K562 (cell line): ENCODE results near the gene RGS5. TPM values are rescaled to one million over a fixed set of nuclear protein-coding genes. Genes with fewer than 3 reads are reported as not detected.

Experiments used
- ATAC-seq: fragments of 200-7000 bp; cut with Tn5 transposase; 3 replicates; pipeline ENCODE4 v1.9.1; 2020; ENCODE audit warnings: moderate library complexity
- BruUV-seq: library from RNA; stranded (reverse); fragments of 400-500 nt; replicated peaks from 2 replicates; lab custom pipeline; 2021; lab: Mats Ljungman, UMichigan
- CTCF ChIA-PET: fragments of 300-600 bp; formaldehyde crosslinking; extraction: SDS; loops from one replicate; lab custom pipeline; 2021; ENCODE audit warnings: low intra/inter-chr PET ratio; lab: Yijun Ruan, JAX
- POLR2A ChIA-PET: fragments of 300-600, 350-650 bp; sonication (Branson Sonifier 250); formaldehyde crosslinking; extraction: SDS; loops from one replicate; lab custom pipeline; 2021; ENCODE audit warnings: antibody characterized with exemption, inconsistent platforms; lab: Yijun Ruan, JAX
- DNase-seq, 4 experiments: peaks; one replicate each; pipeline versions ENCODE4 v3.0.0 to v3.0.0-alpha.2; 2011 to 2018; ENCODE audit warnings: low spot score in 3 of 4, mixed read lengths in 3 of 4; ENCODE audit errors: extremely low read depth in 1 of 4
- FAIRE-seq: peaks from 2 replicates; lab custom pipeline; 2011; peaks lifted over from hg19 to GRCh38; lab: Jason Lieb, UNC
- H2AFZ ChIP-seq: 2 replicates; pipeline ENCODE4 v1.6.0; 2011; ENCODE audit warnings: low read depth, low read length, control low read depth, inconsistent platforms
- H3K27ac ChIP-seq: fragments of 200-600 bp; 3 replicates; pipeline ENCODE4 v1.8.0; 2011; ENCODE audit warnings: low read depth, mild to moderate bottlenecking, control low read depth, inconsistent platforms, low read length, moderate library complexity, mixed read lengths; ENCODE audit errors: extremely low read depth
- H3K27me3 ChIP-seq, 2 experiments: fragments of 300-600 bp in 1 of 2; 2 replicates in 1 of 2; 3 replicates in 1 of 2; pipeline versions ENCODE4 v1.6.0 to v1.8.0; 2011; ENCODE audit warnings: inconsistent platforms in 2 of 2, low read length in 2 of 2, mild to moderate bottlenecking in 1 of 2, mixed read lengths in 1 of 2, moderate library complexity in 1 of 2; ENCODE audit not compliant: control insufficient read depth in 2 of 2, insufficient read depth in 2 of 2
- H3K36me3 ChIP-seq: fragments of 300-600 bp; 3 replicates; pipeline ENCODE4 v1.8.0; 2011; ENCODE audit warnings: mild to moderate bottlenecking, low read length, inconsistent platforms; ENCODE audit not compliant: control insufficient read depth, insufficient read depth
- H3K4me1 ChIP-seq, 2 experiments: fragments of 200-600 bp in 1 of 2; replicated peaks in 1 of 2; 2 replicates in 1 of 2; 3 replicates in 1 of 2; pipeline versions ENCODE4 v1.5.1 to v1.8.0; 2011; ENCODE audit warnings: inconsistent platforms in 2 of 2, low read length in 2 of 2, mild to moderate bottlenecking in 1 of 2, mixed read lengths in 1 of 2, moderate library complexity in 1 of 2; ENCODE audit not compliant: control insufficient read depth in 2 of 2, insufficient read depth in 2 of 2
- H3K4me2 ChIP-seq: 2 replicates; pipeline ENCODE4 v1.6.1; 2011; ENCODE audit warnings: low read length, control low read depth, inconsistent platforms, mixed read lengths; ENCODE audit not compliant: insufficient read depth
- H3K4me3 ChIP-seq: fragments of 200-600 bp; sonication (generic), shearing (Covaris generic); 2 replicates; pipeline ENCODE4 v1.5.1; 2016; ENCODE audit warnings: control low read depth, inconsistent platforms
- H3K79me2 ChIP-seq: fragments of 200-600 bp; 3 replicates; pipeline ENCODE4 v1.8.0; 2011; ENCODE audit warnings: low read length, inconsistent platforms; ENCODE audit not compliant: control insufficient read depth, insufficient read depth
- H3K9ac ChIP-seq, 2 experiments: 2 replicates each; pipeline versions ENCODE4 v1.6.0 to v1.6.1; 2011; ENCODE audit warnings: low read depth in 2 of 2, low read length in 2 of 2, control low read depth in 1 of 2, inconsistent platforms in 1 of 2, mild to moderate bottlenecking in 1 of 2, mixed read lengths in 1 of 2; ENCODE audit not compliant: insufficient read depth in 1 of 2
- H3K9me1 ChIP-seq: one replicate; pipeline ENCODE4 v1.6.0; 2011; ENCODE audit warnings: inconsistent platforms, mild to moderate bottlenecking, low read length, moderate library complexity; ENCODE audit not compliant: control insufficient read depth, insufficient read depth
- H3K9me3 ChIP-seq: replicated peaks from 2 replicates; pipeline ENCODE4 v1.5.1; 2011; ENCODE audit warnings: low read depth, low read length, inconsistent platforms; ENCODE audit not compliant: control insufficient read depth, insufficient read depth
- H4K20me1 ChIP-seq: replicated peaks from 2 replicates; pipeline ENCODE4 v1.6.1; 2011; ENCODE audit warnings: low read length, inconsistent platforms, mixed read lengths; ENCODE audit not compliant: control insufficient read depth, insufficient read depth
- CBFB ChIP-seq: sonication (generic); formaldehyde crosslinking; IDR thresholded peaks from 2 replicates; pipeline ENCODE4 v1.4.0; 2020; ENCODE audit warnings: mild to moderate bottlenecking, missing genetic modification reagents
- FUS ChIP-seq: fragments of 200-400 bp; formaldehyde crosslinking; optimal IDR thresholded peaks from 2 replicates; pipeline ENCODE3; 2017; ENCODE audit warnings: low read depth, low read length
- GABPB2 ChIP-seq: fragments of 250-450 bp; sonication (Bioruptor Pico); conservative IDR thresholded peaks from 2 replicates; pipeline ENCODE4 v1.5.1; 2021; ENCODE audit warnings: mild to moderate bottlenecking
- HMG20A ChIP-seq: fragments of 450-650 bp; formaldehyde crosslinking; conservative IDR thresholded peaks from 2 replicates; pipeline ENCODE4 v1.4.0; 2020; ENCODE audit warnings: mild to moderate bottlenecking, mixed read lengths
- HNRNPK ChIP-seq: fragments of 200-400 bp; formaldehyde crosslinking; IDR thresholded peaks from one replicate; pipeline ENCODE4 v1.6.1; 2018; ENCODE audit warnings: mild to moderate bottlenecking, low read depth, low read length; ENCODE audit not compliant: poor library complexity, severe bottlenecking
- HNRNPUL1 ChIP-seq: fragments of 200-400 bp; formaldehyde crosslinking; IDR thresholded peaks from 2 replicates; pipeline ENCODE4 v1.6.1; 2017; ENCODE audit warnings: low read length
- MAFK ChIP-seq: IDR thresholded peaks from 2 replicates; pipeline ENCODE4 v1.6.1; 2011; ENCODE audit warnings: low read length, improper control_type of control experiment
- MBD2 ChIP-seq: sonication (generic); IDR thresholded peaks from 2 replicates; pipeline ENCODE4 v1.6.1; 2016; ENCODE audit warnings: low read depth, borderline replicate concordance
- PURB ChIP-seq: sonication (generic); formaldehyde crosslinking; IDR thresholded peaks from 2 replicates; pipeline ENCODE4 v1.9.0; 2021; ENCODE audit warnings: low read depth, mild to moderate bottlenecking, missing genetic modification reagents
- RBM22 ChIP-seq: fragments of 200-400 bp; formaldehyde crosslinking; IDR thresholded peaks from 2 replicates; pipeline ENCODE4 v1.6.1; 2018; ENCODE audit warnings: low read length, low read depth; ENCODE audit not compliant: poor library complexity, severe bottlenecking
- SRSF7 ChIP-seq: fragments of 200-400 bp; formaldehyde crosslinking; optimal IDR thresholded peaks from 2 replicates; pipeline ENCODE3; 2017; ENCODE audit warnings: mild to moderate bottlenecking, low read depth, low read length
- ZNF212 ChIP-seq: fragments of 450-650 bp; formaldehyde crosslinking; IDR thresholded peaks from 2 replicates; pipeline ENCODE4 v1.4.0; 2020; ENCODE audit warnings: mild to moderate bottlenecking
- ZNF316 ChIP-seq: fragments of 450-650 bp; IDR thresholded peaks from 2 replicates; pipeline ENCODE4 v1.6.1; 2016
- WGBS: fragments of 100-300 bp; shearing (Covaris generic); methylation state at CpG from one replicate; pipeline ENCODE4 v1.1.6; 2016; ENCODE audit warnings: low coverage, mixed read lengths; ENCODE audit not compliant: insufficient coverage; ENCODE audit errors: missing lambda C conversion rate; 5-methylcytosine and 5-hydroxymethylcytosine counted together
- in situ Hi-C: fragments of 300-500 bp; cut with MboI; formaldehyde crosslinking; loops from 4 replicates; pipeline ENCODE4 v1.15.0; 2018; ENCODE audit warnings: inconsistent platforms, mixed read lengths
- intact Hi-C: fragments of 100-400 bp; cut with micrococcal nuclease; formaldehyde crosslinking; loops from 2 replicates; pipeline ENCODE4 v1.14.2; 2022
- polyA plus RNA-seq, 8 experiments: library from polyadenylated mRNA; depleted of rRNA in 4 of 8; stranded (reverse) in 5 of 8; unstranded in 3 of 8; fragments of >200 nt; fragmentation: Nextera tagmentation in 2 of 8; fragmentation: Illumina TruSeq in 1 of 8; extraction: Ambion mirVana in 2 of 8; extraction: Trizol in 1 of 8; gene quantifications; 2 replicates each; pipeline versions ENCODE4 v1.2.1 to v1.2.3, GENCODE V29; 2011 to 2014; ENCODE audit warnings: inconsistent platforms in 1 of 8, missing spikeins in 1 of 8
- total RNA-seq, 7 experiments: library from RNA; depleted of rRNA in 6 of 7; stranded (reverse); fragments of >200 nt in 6 of 7; fragmentation: Illumina TruSeq in 2 of 7; extraction: Trizol in 2 of 7; gene quantifications; 2 replicates each; pipeline versions ENCODE4 v1.2.1 to v1.2.3, GENCODE V29; 2011 to 2021; ENCODE audit warnings: low replicate concordance in 1 of 7
- TF ChIP-seq, protein P1 (sequence below): fragments of 250-450 bp; sonication (Bioruptor Pico); IDR thresholded peaks from 2 replicates; pipeline ENCODE4 v1.5.0; 2021
- TF ChIP-seq, protein P2 (sequence below): sonication (generic); formaldehyde crosslinking; IDR thresholded peaks from 2 replicates; pipeline ENCODE4 v1.8.1; 2023; ENCODE audit warnings: mild to moderate bottlenecking, missing genetic modification reagents

Gene RGS5
- total and polyA plus RNA-seq, 9 of the 15 experiments (the other 6 are each of a cell fraction or from before 2014, with no cell fraction given): 0.71 to 5.3 (median 2.4) TPM

- Histone ChIP-seq H4K20me1 (no peaks in the 10 kb centered on the region), H3K9me1 (no peaks in the 10 kb centered on the region), H3K9me3 (no peaks in the 10 kb centered on the region), H2AFZ (no peak overlapping the region), H3K4me1 (no peaks in the 10 kb centered on the region), H3K27me3 (no peaks in the 10 kb centered on the region), H3K4me2 (no peak overlapping the region), H3K4me3 (no peak overlapping the region), H3K36me3 (no peaks in the 10 kb centered on the region), H3K9ac (no peak overlapping the region), H3K79me2 (no peaks in the 10 kb centered on the region), H3K27ac (no peak overlapping the region)
- 0% methylated on average over 1 of the region's 1 CpG for WGBS
- DNase-seq (no peak), FAIRE-seq (no peak), ATAC-seq (no peak)
- CTCF ChIA-PET: no interaction called here
- POLR2A ChIA-PET: no interaction called here
- in situ Hi-C loops (no loop called here), intact Hi-C loops (no loop called here)
- BruUV-seq: no TSS peak
- TF ChIP-seq PURB (CRISPR knock-in tag) (no peak), ZNF316 (no peak), SRSF7 (no peak), CBFB (CRISPR knock-in tag) (no peak), HNRNPK (no peak), GABPB2 (CRISPR knock-in tag) (no peak), ZNF212 (CRISPR knock-in tag) (no peak), RBM22 (no peak), FUS (no peak), MAFK (no peak), MBD2 (no peak), HMG20A (CRISPR knock-in tag) (no peak), HNRNPUL1 (no peak)
- TF ChIP-seq, protein P1, sequence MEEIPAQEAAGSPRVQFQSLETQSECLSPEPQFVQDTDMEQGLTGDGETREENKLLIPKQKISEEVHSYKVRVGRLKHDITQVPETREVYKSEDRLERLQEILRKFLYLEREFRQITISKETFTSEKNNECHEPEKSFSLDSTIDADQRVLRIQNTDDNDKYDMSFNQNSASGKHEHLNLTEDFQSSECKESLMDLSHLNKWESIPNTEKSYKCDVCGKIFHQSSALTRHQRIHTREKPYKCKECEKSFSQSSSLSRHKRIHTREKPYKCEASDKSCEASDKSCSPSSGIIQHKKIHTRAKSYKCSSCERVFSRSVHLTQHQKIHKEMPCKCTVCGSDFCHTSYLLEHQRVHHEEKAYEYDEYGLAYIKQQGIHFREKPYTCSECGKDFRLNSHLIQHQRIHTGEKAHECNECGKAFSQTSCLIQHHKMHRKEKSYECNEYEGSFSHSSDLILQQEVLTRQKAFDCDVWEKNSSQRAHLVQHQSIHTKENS: no peak
- TF ChIP-seq, protein P2, sequence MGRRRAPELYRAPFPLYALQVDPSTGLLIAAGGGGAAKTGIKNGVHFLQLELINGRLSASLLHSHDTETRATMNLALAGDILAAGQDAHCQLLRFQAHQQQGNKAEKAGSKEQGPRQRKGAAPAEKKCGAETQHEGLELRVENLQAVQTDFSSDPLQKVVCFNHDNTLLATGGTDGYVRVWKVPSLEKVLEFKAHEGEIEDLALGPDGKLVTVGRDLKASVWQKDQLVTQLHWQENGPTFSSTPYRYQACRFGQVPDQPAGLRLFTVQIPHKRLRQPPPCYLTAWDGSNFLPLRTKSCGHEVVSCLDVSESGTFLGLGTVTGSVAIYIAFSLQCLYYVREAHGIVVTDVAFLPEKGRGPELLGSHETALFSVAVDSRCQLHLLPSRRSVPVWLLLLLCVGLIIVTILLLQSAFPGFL (CRISPR knock-in tag): no peak
These were observed 34.7 kb downstream of the RGS5 start for GRCh38 chr1:163168053-163168452.
